C4-2B (cell line): ENCODE results near the gene ARL15.

Source experiments
- ZFX ChIP-seq: fragments of 450-650 bp; IDR thresholded peaks from 2 replicates; pipeline ENCODE4 v1.6.1; 2017
- TF ChIP-seq, protein P1 (sequence below): fragments of 450-650 bp; conservative IDR thresholded peaks from 2 replicates; pipeline ENCODE4 v1.5.1; 2017; ENCODE audit warnings: mild to moderate bottlenecking

DNA sequence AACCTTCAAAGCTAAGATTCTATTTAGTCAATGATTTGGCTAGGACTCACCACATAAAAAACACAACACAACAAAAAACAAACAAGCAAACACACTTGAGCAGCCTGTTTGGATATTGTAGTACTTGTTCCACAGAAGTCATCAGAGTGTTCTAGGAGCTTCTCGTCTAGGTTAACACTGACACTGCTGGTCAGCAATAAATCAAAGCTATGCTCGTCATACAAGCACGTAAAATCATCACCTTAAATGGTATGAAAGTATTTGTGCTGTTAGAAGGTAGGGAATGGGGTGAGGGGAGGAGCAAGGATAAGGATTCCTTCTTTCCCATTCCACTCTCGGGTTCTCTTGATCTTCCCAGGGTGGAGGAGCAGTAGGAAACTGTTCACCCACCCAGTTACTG, 88.0 kb downstream of the ARL15 start:
- TF ChIP-seq, protein P1, sequence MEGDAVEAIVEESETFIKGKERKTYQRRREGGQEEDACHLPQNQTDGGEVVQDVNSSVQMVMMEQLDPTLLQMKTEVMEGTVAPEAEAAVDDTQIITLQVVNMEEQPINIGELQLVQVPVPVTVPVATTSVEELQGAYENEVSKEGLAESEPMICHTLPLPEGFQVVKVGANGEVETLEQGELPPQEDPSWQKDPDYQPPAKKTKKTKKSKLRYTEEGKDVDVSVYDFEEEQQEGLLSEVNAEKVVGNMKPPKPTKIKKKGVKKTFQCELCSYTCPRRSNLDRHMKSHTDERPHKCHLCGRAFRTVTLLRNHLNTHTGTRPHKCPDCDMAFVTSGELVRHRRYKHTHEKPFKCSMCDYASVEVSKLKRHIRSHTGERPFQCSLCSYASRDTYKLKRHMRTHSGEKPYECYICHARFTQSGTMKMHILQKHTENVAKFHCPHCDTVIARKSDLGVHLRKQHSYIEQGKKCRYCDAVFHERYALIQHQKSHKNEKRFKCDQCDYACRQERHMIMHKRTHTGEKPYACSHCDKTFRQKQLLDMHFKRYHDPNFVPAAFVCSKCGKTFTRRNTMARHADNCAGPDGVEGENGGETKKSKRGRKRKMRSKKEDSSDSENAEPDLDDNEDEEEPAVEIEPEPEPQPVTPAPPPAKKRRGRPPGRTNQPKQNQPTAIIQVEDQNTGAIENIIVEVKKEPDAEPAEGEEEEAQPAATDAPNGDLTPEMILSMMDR = no peak
- TF ChIP-seq ZFX = no peak
